ENCODE measurements around the gene MMEL1.

- TF ChIP-seq CTCF (IDR thresholded peaks at IDR 0.05), result peak in 1 of 12 donors; percentile 8
- no peak for TF ChIP-seq POLR2A (IDR thresholded peaks at IDR 0.05)
Observed at GRCh38 chr1:2556277-2556677, 76.5 kb downstream of the MMEL1 start, which contains the start of gene TNFRSF14.

Measured in heart left ventricle (tissue), 13 donors.